Fibroblast of the aortic adventitia (primary cell): ENCODE results near the gene ENDOD1. TPM values are rescaled to one million over a fixed set of nuclear protein-coding genes. Genes with fewer than 3 reads are reported as not detected.

ENCODE experiments used
- DNase-seq: peaks from one replicate; pipeline ENCODE4 v3.0.0-alpha.2; 2010; ENCODE audit warnings: low read depth
- H3K4me3 ChIP-seq: 2 replicates; pipeline ENCODE4 v1.5.1; 2011; ENCODE audit warnings: low read depth, mild to moderate bottlenecking, control low read depth, low read length, moderate library complexity
- total RNA-seq: library from RNA; depleted of rRNA; stranded (reverse); fragments of >200 nt; gene quantifications from 2 replicates; pipeline ENCODE4 v1.2.3, GENCODE V29; 2012; ENCODE audit warnings: low replicate concordance
- TF ChIP-seq, protein P1 (sequence below): IDR thresholded peaks from 2 replicates; pipeline ENCODE4 v1.5.1; 2011; ENCODE audit warnings: mild to moderate bottlenecking, low read length, control low read depth, inconsistent platforms; ENCODE audit not compliant: insufficient read depth

ENDOD1 gene
- total RNA-seq, 1 donor: 39.8 TPM

DNA sequence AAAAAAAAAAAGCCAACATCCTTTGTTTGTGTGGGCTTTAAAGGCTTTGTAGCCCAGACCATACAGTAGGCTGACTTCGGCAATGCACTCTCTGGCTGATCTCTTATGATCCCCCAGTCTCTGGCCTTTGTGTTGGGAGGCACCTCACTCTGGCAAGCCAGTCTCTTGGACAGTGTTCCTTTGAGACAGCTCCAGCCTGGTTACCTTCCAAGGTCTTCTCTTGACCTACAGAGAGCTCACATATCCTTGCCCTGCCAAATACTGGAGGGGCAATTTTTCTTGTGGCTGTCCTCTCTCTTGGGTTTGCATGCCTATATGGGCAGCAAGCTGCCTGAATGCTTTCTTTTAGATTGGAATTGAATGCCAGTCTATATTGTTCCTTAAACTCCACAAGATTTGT is 71.6 kb downstream of the ENDOD1 start:
- no peak for DNase-seq

GRCh38 chr11:95163106-95163505 is 73.5 kb downstream of the ENDOD1 start:
- TF ChIP-seq, protein P1, sequence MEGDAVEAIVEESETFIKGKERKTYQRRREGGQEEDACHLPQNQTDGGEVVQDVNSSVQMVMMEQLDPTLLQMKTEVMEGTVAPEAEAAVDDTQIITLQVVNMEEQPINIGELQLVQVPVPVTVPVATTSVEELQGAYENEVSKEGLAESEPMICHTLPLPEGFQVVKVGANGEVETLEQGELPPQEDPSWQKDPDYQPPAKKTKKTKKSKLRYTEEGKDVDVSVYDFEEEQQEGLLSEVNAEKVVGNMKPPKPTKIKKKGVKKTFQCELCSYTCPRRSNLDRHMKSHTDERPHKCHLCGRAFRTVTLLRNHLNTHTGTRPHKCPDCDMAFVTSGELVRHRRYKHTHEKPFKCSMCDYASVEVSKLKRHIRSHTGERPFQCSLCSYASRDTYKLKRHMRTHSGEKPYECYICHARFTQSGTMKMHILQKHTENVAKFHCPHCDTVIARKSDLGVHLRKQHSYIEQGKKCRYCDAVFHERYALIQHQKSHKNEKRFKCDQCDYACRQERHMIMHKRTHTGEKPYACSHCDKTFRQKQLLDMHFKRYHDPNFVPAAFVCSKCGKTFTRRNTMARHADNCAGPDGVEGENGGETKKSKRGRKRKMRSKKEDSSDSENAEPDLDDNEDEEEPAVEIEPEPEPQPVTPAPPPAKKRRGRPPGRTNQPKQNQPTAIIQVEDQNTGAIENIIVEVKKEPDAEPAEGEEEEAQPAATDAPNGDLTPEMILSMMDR: no peak
- no peak for DNase-seq

More for the DNA sequence above, 71.6 kb downstream of the ENDOD1 start:
- no peak overlapping the region for H3K4me3 ChIP-seq
- TF ChIP-seq, protein P1: no peak

DNA sequence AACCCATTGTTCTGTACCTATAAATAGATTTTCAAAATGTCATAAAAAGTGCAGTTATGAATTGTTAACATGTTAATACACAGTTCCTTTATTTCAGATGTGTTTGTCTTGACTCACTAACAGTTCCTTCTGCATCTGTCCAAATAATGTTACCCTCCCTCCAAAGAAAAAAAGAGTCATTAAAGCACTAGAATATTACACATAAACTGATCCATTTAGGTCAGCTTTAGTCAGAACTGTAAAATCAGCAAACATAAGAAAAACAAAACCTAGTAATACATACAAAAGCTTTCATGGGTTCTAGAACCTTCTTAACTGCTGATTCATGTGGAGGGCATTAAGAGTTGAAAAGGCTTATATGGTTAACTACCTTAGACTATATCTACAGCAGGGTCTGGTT is 76.0 kb downstream of the ENDOD1 start:
- DNase-seq: no peak
- TF ChIP-seq, protein P1: no peak
- H3K4me3 ChIP-seq: no peak overlapping the region

More at GRCh38 chr11:95163106-95163505, 73.5 kb downstream of the ENDOD1 start:
- H3K4me3 ChIP-seq: no peak overlapping the region

- no peak for DNase-seq
- no peak overlapping the region for H3K4me3 ChIP-seq
- TF ChIP-seq, protein P1: no peak
These were observed 77.1 kb downstream of the ENDOD1 start for GRCh38 chr11:95166781-95167180.

- TF ChIP-seq, protein P1: no peak
- DNase-seq: no peak
- no peak overlapping the region for H3K4me3 ChIP-seq
These were observed 80.6 kb downstream of the ENDOD1 start for GRCh38 chr11:95170294-95170693.

DNA sequence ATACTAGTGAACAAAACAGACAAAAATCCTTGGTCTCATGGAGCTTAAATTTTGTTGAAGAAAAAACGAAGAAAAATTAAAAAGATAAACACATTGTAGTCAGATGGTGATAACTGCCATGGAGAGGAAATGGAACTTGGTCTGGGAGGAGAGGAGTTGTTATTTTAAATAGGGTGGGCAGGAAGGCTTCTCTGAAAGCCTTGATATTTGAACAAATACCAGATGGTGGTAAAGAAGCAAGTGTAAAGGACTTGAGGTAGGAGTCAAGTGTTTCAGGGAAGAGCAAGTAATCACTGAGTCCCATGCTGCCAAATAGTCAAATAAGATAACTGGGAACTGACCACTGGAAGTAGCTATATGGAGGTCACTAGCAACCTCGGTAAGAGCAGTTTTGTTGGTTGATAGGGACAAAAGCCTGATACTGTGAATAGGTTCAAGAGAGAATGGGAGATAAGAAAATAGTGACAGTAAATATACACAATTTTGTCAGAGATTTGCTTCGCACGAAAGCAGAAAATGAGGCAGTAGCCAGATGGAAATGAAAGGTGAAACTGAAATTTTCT is 86.3 kb downstream of the ENDOD1 start:
- DNase-seq: no peak
- no peak overlapping the region for H3K4me3 ChIP-seq
- TF ChIP-seq, protein P1: no peak

Other genes starting within 250 kb of the ENDOD1 start
- gene CWC15, start 116.3 kb upstream of the ENDOD1 start, total RNA-seq: 48.4 and 61.7 TPM in 2 replicates
- 0.08 and 1.1 TPM in 2 replicates for gene KDM4D, start 116.1 kb upstream of the ENDOD1 start, total RNA-seq
- not detected in 2 replicates for gene KDM4E, start 64.6 kb upstream of the ENDOD1 start, total RNA-seq
- not detected in 2 replicates for gene KDM4F, start 40.4 kb upstream of the ENDOD1 start, total RNA-seq
- gene SRSF8, start 22.9 kb upstream of the ENDOD1 start, total RNA-seq: 6.9 and 23.9 TPM in 2 replicates
- 48.8 and 74.2 TPM in 2 replicates for gene SESN3, start 141.4 kb downstream of the ENDOD1 start, total RNA-seq